HepG2 (cell line): ENCODE measurements around the gene SURF1. TPM values are rescaled to one million over a fixed set of nuclear protein-coding genes. Genes with fewer than 3 reads are reported as not detected.

Experiments used
- ARHGAP35 ChIP-seq: sonication (generic); formaldehyde crosslinking; IDR thresholded peaks from 2 replicates; pipeline ENCODE4 v1.9.0; 2022; ENCODE audit warnings: mild to moderate bottlenecking, inconsistent platforms, moderate library complexity, missing genetic modification reagents, borderline replicate concordance
- BRCA1 ChIP-seq: sonication (generic); formaldehyde crosslinking; IDR thresholded peaks from 2 replicates; pipeline ENCODE4 v1.4.0; 2020; ENCODE audit warnings: missing genetic modification reagents
- BRF2 ChIP-seq: sonication (generic); formaldehyde crosslinking; IDR thresholded peaks from 2 replicates; pipeline ENCODE4 v1.8.1; 2022; ENCODE audit warnings: mild to moderate bottlenecking, missing genetic modification reagents
- ETV5 ChIP-seq: IDR thresholded peaks from 2 replicates; pipeline ENCODE4 v1.6.1; 2018; ENCODE audit warnings: missing biosample characterization, missing genetic modification reagents, inconsistent platforms, borderline replicate concordance
- FOXJ3 ChIP-seq: sonication (generic); formaldehyde crosslinking; IDR thresholded peaks from 2 replicates; pipeline ENCODE4 v1.4.0; 2020; ENCODE audit warnings: missing genetic modification reagents, mild to moderate bottlenecking, borderline replicate concordance
- FOXK2 ChIP-seq: fragments of 450-650 bp; IDR thresholded peaks from 2 replicates; pipeline ENCODE4 v1.6.1; 2016
- HNRNPH1 ChIP-seq: fragments of 200-400 bp; formaldehyde crosslinking; optimal IDR thresholded peaks from 2 replicates; pipeline ENCODE3; 2017; ENCODE audit warnings: mild to moderate bottlenecking, low read depth, low read length
- JUNB ChIP-seq: sonication (generic); formaldehyde crosslinking; IDR thresholded peaks from 2 replicates; pipeline ENCODE4 v1.8.0; 2022; ENCODE audit warnings: missing genetic modification reagents, mild to moderate bottlenecking, borderline replicate concordance
- KDM5B ChIP-seq: sonication (generic); formaldehyde crosslinking; IDR thresholded peaks from 2 replicates; pipeline ENCODE4 v1.4.0; 2020; ENCODE audit warnings: missing genetic modification reagents, mild to moderate bottlenecking, borderline replicate concordance
- NPAS2 ChIP-seq: sonication (generic); formaldehyde crosslinking; IDR thresholded peaks from 2 replicates; pipeline ENCODE4 v1.8.0; 2022; ENCODE audit warnings: mild to moderate bottlenecking, missing genetic modification reagents, borderline replicate concordance
- PBX2 ChIP-seq: IDR thresholded peaks from 2 replicates; pipeline ENCODE4 v1.6.1; 2016; ENCODE audit warnings: control low read depth
- POLR2AphosphoS2 ChIP-seq: IDR thresholded peaks from 2 replicates; pipeline ENCODE4 v1.6.1; 2011; ENCODE audit warnings: low read depth, low read length, improper control_type of control experiment
- ZNF138 ChIP-seq: sonication (generic); formaldehyde crosslinking; IDR thresholded peaks from 2 replicates; pipeline ENCODE4 v1.5.0; 2020; ENCODE audit warnings: mild to moderate bottlenecking, low read depth, missing genetic modification reagents
- ZNF337 ChIP-seq: sonication (generic); formaldehyde crosslinking; IDR thresholded peaks from 2 replicates; pipeline ENCODE4 v1.5.1; 2020; ENCODE audit warnings: missing genetic modification reagents, low read depth, mild to moderate bottlenecking, borderline replicate concordance
- ZNF563 ChIP-seq: sonication (generic); formaldehyde crosslinking; IDR thresholded peaks from 2 replicates; pipeline ENCODE4 v1.8.0; 2022; ENCODE audit warnings: mild to moderate bottlenecking, moderate library complexity, missing genetic modification reagents
- ZNF574 ChIP-seq: sonication (generic); formaldehyde crosslinking; IDR thresholded peaks from 2 replicates; pipeline ENCODE4 v1.4.0; 2020; ENCODE audit warnings: missing genetic modification reagents
- polyA plus RNA-seq, 8 experiments: library from polyadenylated mRNA; depleted of rRNA in 3 of 8; stranded (reverse) in 7 of 8; unstranded in 1 of 8; fragments of >200 nt; fragmentation: Illumina TruSeq in 4 of 8; extraction: Trizol in 4 of 8; gene quantifications; 2 replicates each; pipeline versions ENCODE4 v1.2.1 to v1.2.3, GENCODE V29; 2011 to 2016; ENCODE audit warnings: low read depth in 4 of 8, missing spikeins in 1 of 8, mixed read lengths in 1 of 8; ENCODE audit not compliant: insufficient read depth in 1 of 8
- total RNA-seq, 5 experiments: library from RNA; depleted of rRNA; stranded (reverse); fragments of >200 nt; fragmentation: Illumina TruSeq; extraction: Trizol; gene quantifications; 2 replicates each; pipeline ENCODE4 v1.2.3, GENCODE V29; 2016; ENCODE audit warnings: low read depth in 1 of 5
- TF ChIP-seq, protein P1 (sequence below): sonication (generic); formaldehyde crosslinking; IDR thresholded peaks from 2 replicates; pipeline ENCODE4; 2020; ENCODE audit warnings: missing genetic modification reagents, mild to moderate bottlenecking, borderline replicate concordance
- TF ChIP-seq, protein P2 (sequence below): sonication (generic); formaldehyde crosslinking; IDR thresholded peaks from 2 replicates; pipeline ENCODE4 v1.8.0; 2022; ENCODE audit warnings: missing genetic modification reagents, mild to moderate bottlenecking, inconsistent platforms, borderline replicate concordance

The SURF1 gene
- total and polyA plus RNA-seq, 2 of the 13 experiments (the other 11 are each of a cell fraction or from before 2014, with no cell fraction given), result 17.8 to 40.7 TPM

DNA sequence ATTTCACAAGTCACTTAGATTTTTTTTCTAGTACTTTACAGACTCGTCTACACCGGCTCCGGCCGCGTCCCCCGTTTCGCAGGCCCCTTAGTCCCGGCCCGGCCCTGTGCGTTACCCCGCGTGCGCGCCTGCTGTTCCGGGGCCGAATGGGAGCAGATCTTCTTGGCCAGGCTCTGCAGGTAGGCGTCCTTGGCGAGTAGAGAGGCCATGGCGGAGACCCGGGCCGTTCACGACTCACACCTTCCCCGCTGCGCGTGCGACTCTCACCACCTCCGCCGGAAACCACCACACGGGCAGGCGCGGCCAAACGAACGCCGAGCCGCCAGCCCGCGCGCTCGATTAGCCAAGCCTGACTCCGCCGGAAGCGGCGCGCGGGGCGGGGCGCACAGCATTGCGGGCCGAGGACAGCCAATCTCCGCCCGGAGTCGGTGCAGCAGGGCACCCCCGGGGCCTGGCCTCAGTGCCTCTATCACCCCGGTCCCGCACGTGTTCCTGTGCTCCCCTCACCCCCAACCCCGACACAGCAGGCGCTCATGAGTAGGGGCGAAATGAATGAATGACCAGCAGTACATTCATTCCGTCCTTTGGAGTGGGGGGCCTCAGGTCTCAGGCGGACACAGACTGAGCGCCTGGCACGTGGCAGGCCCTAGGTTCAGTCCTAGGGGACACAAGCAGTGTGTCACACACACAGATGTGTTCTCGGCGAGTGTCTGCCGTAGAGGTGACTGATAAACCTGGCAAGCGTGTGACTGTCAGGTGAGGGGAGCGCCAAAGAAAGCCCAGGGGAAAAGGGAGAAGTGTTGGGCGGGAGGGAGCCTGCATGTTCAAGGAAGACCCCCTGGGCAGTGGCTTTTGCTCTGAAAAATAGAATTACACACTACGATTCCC, 20.1 kb downstream of the SURF1 start, which contains the start of gene SURF6 (continued):
- TF ChIP-seq, protein P1, sequence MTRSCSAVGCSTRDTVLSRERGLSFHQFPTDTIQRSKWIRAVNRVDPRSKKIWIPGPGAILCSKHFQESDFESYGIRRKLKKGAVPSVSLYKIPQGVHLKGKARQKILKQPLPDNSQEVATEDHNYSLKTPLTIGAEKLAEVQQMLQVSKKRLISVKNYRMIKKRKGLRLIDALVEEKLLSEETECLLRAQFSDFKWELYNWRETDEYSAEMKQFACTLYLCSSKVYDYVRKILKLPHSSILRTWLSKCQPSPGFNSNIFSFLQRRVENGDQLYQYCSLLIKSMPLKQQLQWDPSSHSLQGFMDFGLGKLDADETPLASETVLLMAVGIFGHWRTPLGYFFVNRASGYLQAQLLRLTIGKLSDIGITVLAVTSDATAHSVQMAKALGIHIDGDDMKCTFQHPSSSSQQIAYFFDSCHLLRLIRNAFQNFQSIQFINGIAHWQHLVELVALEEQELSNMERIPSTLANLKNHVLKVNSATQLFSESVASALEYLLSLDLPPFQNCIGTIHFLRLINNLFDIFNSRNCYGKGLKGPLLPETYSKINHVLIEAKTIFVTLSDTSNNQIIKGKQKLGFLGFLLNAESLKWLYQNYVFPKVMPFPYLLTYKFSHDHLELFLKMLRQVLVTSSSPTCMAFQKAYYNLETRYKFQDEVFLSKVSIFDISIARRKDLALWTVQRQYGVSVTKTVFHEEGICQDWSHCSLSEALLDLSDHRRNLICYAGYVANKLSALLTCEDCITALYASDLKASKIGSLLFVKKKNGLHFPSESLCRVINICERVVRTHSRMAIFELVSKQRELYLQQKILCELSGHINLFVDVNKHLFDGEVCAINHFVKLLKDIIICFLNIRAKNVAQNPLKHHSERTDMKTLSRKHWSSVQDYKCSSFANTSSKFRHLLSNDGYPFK, result peak; percentile 92
- 0 out of 2 replicates have a peak, but pooled peaks have one; percentile 58 for TF ChIP-seq ZNF138 (CRISPR knock-in tag)
- TF ChIP-seq HNRNPH1, result no peak
- TF ChIP-seq, protein P2, sequence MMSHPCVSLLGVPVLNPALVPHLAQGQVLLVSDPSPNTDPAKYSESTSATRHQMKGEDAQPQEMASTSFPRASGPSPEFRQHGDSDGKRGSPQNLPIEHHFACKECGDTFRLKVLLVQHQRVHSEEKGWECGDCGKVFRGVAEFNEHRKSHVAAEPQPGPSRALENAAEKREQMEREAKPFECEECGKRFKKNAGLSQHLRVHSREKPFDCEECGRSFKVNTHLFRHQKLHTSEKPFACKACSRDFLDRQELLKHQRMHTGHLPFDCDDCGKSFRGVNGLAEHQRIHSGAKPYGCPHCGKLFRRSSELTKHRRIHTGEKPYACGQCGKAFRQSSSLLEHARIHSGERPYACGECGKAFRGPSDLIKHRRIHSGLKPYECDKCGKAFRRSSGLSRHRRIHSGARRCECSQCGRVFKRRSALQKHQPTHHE (CRISPR knock-in tag), result peak; percentile 48; the same call in 1 of the 2 replicates
- peak; percentile 45; the same call in 1 of the 2 replicates for TF ChIP-seq FOXJ3 (CRISPR knock-in tag)
- TF ChIP-seq BRF2 (CRISPR knock-in tag), result peak; percentile 89
- TF ChIP-seq POLR2AphosphoS2, result peak; percentile 100
- TF ChIP-seq ZNF563 (CRISPR knock-in tag), result 0 out of 2 replicates have a peak, but pooled peaks have one; percentile 78
- no peak for TF ChIP-seq PBX2 (CRISPR knock-in tag)
- no peak for TF ChIP-seq NPAS2 (CRISPR knock-in tag)
- peak; percentile 79; the same call in 1 of the 2 replicates for TF ChIP-seq ZNF337 (CRISPR knock-in tag)
- TF ChIP-seq KDM5B, result peak; percentile 89; the same call in 1 of the 2 replicates
- TF ChIP-seq ETV5 (CRISPR knock-in tag), result peak; percentile 99
- peak; percentile 89; the same call in 1 of the 2 replicates for TF ChIP-seq ARHGAP35 (CRISPR knock-in tag)
- TF ChIP-seq JUNB (CRISPR knock-in tag), result 0 out of 2 replicates have a peak, but pooled peaks have one; percentile 3
- peak; percentile 96 for TF ChIP-seq ZNF574
- peak; percentile 87; the same call in 1 of the 2 replicates for TF ChIP-seq BRCA1 (CRISPR knock-in tag)
- TF ChIP-seq FOXK2, result peak; percentile 61; the same call in 1 of the 2 replicates
